HEK293 (cell line): ENCODE measurements around the gene FAAH.

Source experiments
- GLI2 ChIP-seq: fragments of 450-650 bp; formaldehyde crosslinking; IDR thresholded peaks from 2 replicates; pipeline ENCODE4; 2017; ENCODE audit warnings: missing biosample characterization, missing genetic modification characterization, low read depth, borderline replicate concordance
- GLI4 ChIP-seq: fragments of 450-650 bp; formaldehyde crosslinking; IDR thresholded peaks from 2 replicates; pipeline ENCODE4 v1.5.1; 2016; ENCODE audit warnings: missing biosample characterization, missing genetic modification characterization
- KLF8 ChIP-seq: fragments of 450-650 bp; formaldehyde crosslinking; IDR thresholded peaks from 2 replicates; pipeline ENCODE4 v1.5.1; 2016; ENCODE audit warnings: missing biosample characterization, missing genetic modification characterization
- MEIS1 ChIP-seq: sonication (generic); formaldehyde crosslinking; IDR thresholded peaks from 2 replicates; pipeline ENCODE4 v1.8.1; 2022; ENCODE audit warnings: missing genetic modification reagents, mild to moderate bottlenecking, borderline replicate concordance
- MYNN ChIP-seq: fragments of 450-650 bp; formaldehyde crosslinking; IDR thresholded peaks from 2 replicates; pipeline ENCODE4 v1.5.1; 2016; ENCODE audit warnings: missing biosample characterization, missing genetic modification characterization, borderline replicate concordance
- OSR2 ChIP-seq: fragments of 450-650 bp; formaldehyde crosslinking; IDR thresholded peaks from 2 replicates; pipeline ENCODE4 v1.5.1; 2016; ENCODE audit warnings: missing biosample characterization, missing genetic modification characterization
- SP3 ChIP-seq: fragments of 450-650 bp; formaldehyde crosslinking; IDR thresholded peaks from 2 replicates; pipeline ENCODE4 v1.5.1; 2016; ENCODE audit warnings: missing biosample characterization, missing genetic modification characterization
- ZBTB7A ChIP-seq: fragments of 450-650 bp; formaldehyde crosslinking; IDR thresholded peaks from 2 replicates; pipeline ENCODE4 v1.5.1; 2016; ENCODE audit warnings: low read depth, missing biosample characterization, missing genetic modification characterization
- ZBTB8A ChIP-seq: fragments of 450-650 bp; formaldehyde crosslinking; IDR thresholded peaks from 2 replicates; pipeline ENCODE4 v1.5.1; 2016; ENCODE audit warnings: missing biosample characterization, missing genetic modification characterization
- ZNF10 ChIP-seq: fragments of 450-650 bp; formaldehyde crosslinking; IDR thresholded peaks from 2 replicates; pipeline ENCODE4 v1.5.1; 2017; ENCODE audit warnings: missing biosample characterization, missing genetic modification characterization
- ZNF114 ChIP-seq: fragments of 450-650 bp; formaldehyde crosslinking; IDR thresholded peaks from 2 replicates; pipeline ENCODE4 v1.5.0; 2017; ENCODE audit warnings: missing biosample characterization, missing genetic modification characterization
- ZNF140 ChIP-seq: fragments of 450-650 bp; formaldehyde crosslinking; IDR thresholded peaks from 2 replicates; pipeline ENCODE4 v1.5.1; 2016; ENCODE audit warnings: missing biosample characterization, missing genetic modification characterization
- ZNF202 ChIP-seq: fragments of 450-650 bp; formaldehyde crosslinking; IDR thresholded peaks from 2 replicates; pipeline ENCODE4 v1.5.1; 2016; ENCODE audit warnings: missing biosample characterization, missing genetic modification characterization, borderline replicate concordance
- ZNF248 ChIP-seq: fragments of 450-650 bp; formaldehyde crosslinking; IDR thresholded peaks from 2 replicates; pipeline ENCODE4 v1.5.1; 2017; ENCODE audit warnings: missing biosample characterization, missing genetic modification characterization
- ZNF311 ChIP-seq: fragments of 450-650 bp; formaldehyde crosslinking; IDR thresholded peaks from 2 replicates; pipeline ENCODE4 v1.5.1; 2017; ENCODE audit warnings: missing biosample characterization, missing genetic modification characterization, borderline replicate concordance
- ZNF324 ChIP-seq: fragments of 450-650 bp; formaldehyde crosslinking; IDR thresholded peaks from 2 replicates; pipeline ENCODE4 v1.5.1; 2016; ENCODE audit warnings: missing biosample characterization, missing genetic modification characterization
- ZNF350 ChIP-seq: fragments of 450-650 bp; formaldehyde crosslinking; IDR thresholded peaks from 2 replicates; pipeline ENCODE4 v1.5.0; 2017; ENCODE audit warnings: missing biosample characterization, mild to moderate bottlenecking, missing genetic modification characterization
- ZNF404 ChIP-seq: fragments of 450-650 bp; formaldehyde crosslinking; IDR thresholded peaks from 2 replicates; pipeline ENCODE4 v1.5.1; 2017; ENCODE audit warnings: missing biosample characterization, missing genetic modification characterization
- ZNF426 ChIP-seq: fragments of 450-650 bp; formaldehyde crosslinking; IDR thresholded peaks from 2 replicates; pipeline ENCODE4 v1.5.1; 2017; ENCODE audit warnings: missing biosample characterization, missing genetic modification characterization, mild to moderate bottlenecking, inconsistent platforms, moderate library complexity
- ZNF501 ChIP-seq: fragments of 450-650 bp; formaldehyde crosslinking; IDR thresholded peaks from 2 replicates; pipeline ENCODE4 v1.5.1; 2016; ENCODE audit warnings: missing biosample characterization, missing genetic modification characterization
- ZNF530 ChIP-seq: fragments of 450-650 bp; formaldehyde crosslinking; IDR thresholded peaks from 2 replicates; pipeline ENCODE4 v1.5.1; 2016; ENCODE audit warnings: low read depth, missing biosample characterization, missing genetic modification characterization
- ZNF544 ChIP-seq: fragments of 450-650 bp; formaldehyde crosslinking; IDR thresholded peaks from 2 replicates; pipeline ENCODE4 v1.5.0; 2017; ENCODE audit warnings: missing biosample characterization, missing genetic modification characterization
- ZNF600 ChIP-seq: fragments of 450-650 bp; formaldehyde crosslinking; IDR thresholded peaks from 2 replicates; pipeline ENCODE4 v1.5.1; 2016; ENCODE audit warnings: missing biosample characterization, missing genetic modification characterization
- ZNF610 ChIP-seq: fragments of 450-650 bp; formaldehyde crosslinking; IDR thresholded peaks from 2 replicates; pipeline ENCODE4 v1.5.1; 2016; ENCODE audit warnings: missing biosample characterization, missing genetic modification characterization, borderline replicate concordance
- ZNF629 ChIP-seq: fragments of 450-650 bp; formaldehyde crosslinking; IDR thresholded peaks from 2 replicates; pipeline ENCODE4 v1.5.1; 2017; ENCODE audit warnings: missing biosample characterization, missing genetic modification characterization
- ZNF677 ChIP-seq: fragments of 450-650 bp; IDR thresholded peaks from 2 replicates; pipeline ENCODE4 v1.5.0; 2018; ENCODE audit warnings: missing biosample characterization, mild to moderate bottlenecking, missing genetic modification characterization, moderate library complexity
- ZNF76 ChIP-seq: fragments of 450-650 bp; formaldehyde crosslinking; IDR thresholded peaks from 2 replicates; pipeline ENCODE4; 2016; ENCODE audit warnings: low read depth, missing biosample characterization, missing genetic modification characterization, borderline replicate concordance
- ZNF843 ChIP-seq: fragments of 450-650 bp; formaldehyde crosslinking; IDR thresholded peaks from 2 replicates; pipeline ENCODE4 v1.5.1; 2016; ENCODE audit warnings: missing biosample characterization, missing genetic modification characterization
- TF ChIP-seq, protein P1 (sequence below): fragments of 450-650 bp; formaldehyde crosslinking; IDR thresholded peaks from 2 replicates; pipeline ENCODE4 v1.5.1; 2016; ENCODE audit warnings: missing biosample characterization, missing genetic modification characterization
- TF ChIP-seq, protein P2 (sequence below): sonication (generic); formaldehyde crosslinking; IDR thresholded peaks from 2 replicates; pipeline ENCODE4 v1.8.1; 2022; ENCODE audit warnings: mild to moderate bottlenecking, moderate library complexity, missing genetic modification reagents
- TF ChIP-seq, protein P3 (sequence below): fragments of 450-650 bp; formaldehyde crosslinking; IDR thresholded peaks from 2 replicates; pipeline ENCODE4; 2016; ENCODE audit warnings: missing biosample characterization, missing genetic modification characterization
- TF ChIP-seq, protein P4 (sequence below): fragments of 450-650 bp; formaldehyde crosslinking; IDR thresholded peaks from 2 replicates; pipeline ENCODE4 v1.5.1; 2017; ENCODE audit warnings: missing biosample characterization, mild to moderate bottlenecking, missing genetic modification characterization, moderate library complexity
- TF ChIP-seq, protein P5 (sequence below): fragments of 450-650 bp; formaldehyde crosslinking; IDR thresholded peaks from 2 replicates; pipeline ENCODE4 v1.5.0; 2017; ENCODE audit warnings: missing biosample characterization, missing genetic modification characterization, borderline replicate concordance

FAAH gene

DNA sequence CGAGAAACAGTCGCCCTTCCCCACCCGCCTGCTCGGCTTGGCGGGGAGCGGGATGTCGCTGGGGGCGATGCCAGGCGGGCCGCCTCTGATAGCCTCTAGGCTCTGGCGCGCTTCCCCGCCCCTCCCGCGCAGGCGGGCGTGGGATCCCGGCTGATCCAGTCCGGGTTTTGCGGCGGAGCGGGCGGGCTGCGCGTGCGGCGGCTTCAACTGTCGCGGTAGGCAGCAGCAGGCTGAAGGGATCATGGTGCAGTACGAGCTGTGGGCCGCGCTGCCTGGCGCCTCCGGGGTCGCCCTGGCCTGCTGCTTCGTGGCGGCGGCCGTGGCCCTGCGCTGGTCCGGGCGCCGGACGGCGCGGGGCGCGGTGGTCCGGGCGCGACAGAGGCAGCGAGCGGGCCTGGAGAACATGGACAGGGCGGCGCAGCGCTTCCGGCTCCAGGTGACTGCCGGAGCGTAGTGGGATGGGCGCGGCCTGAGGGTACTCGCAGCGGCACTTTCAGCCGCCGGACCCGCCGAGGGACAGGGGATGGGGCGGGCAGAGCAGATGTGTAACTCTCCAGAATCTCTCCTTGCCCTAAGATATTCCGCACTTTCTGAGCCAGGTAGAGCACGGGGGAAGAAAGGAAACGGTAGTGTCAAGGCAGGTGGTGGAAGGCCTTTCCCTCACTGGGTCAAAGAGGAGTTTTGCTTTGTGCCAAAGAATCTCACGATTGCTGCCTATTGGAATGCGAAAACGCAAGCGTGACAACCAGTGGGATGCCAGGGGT lies at the start of gene FAAH (continued):
- TF ChIP-seq, protein P1, sequence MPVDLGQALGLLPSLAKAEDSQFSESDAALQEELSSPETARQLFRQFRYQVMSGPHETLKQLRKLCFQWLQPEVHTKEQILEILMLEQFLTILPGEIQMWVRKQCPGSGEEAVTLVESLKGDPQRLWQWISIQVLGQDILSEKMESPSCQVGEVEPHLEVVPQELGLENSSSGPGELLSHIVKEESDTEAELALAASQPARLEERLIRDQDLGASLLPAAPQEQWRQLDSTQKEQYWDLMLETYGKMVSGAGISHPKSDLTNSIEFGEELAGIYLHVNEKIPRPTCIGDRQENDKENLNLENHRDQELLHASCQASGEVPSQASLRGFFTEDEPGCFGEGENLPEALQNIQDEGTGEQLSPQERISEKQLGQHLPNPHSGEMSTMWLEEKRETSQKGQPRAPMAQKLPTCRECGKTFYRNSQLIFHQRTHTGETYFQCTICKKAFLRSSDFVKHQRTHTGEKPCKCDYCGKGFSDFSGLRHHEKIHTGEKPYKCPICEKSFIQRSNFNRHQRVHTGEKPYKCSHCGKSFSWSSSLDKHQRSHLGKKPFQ (tag by site-specific recombination): no peak
- TF ChIP-seq ZNF426 (no peak), SP3 (tag by site-specific recombination) (peak; percentile 76), MEIS1 (CRISPR knock-in tag) (no peak), ZNF324 (0 out of 2 replicates have a peak, but pooled peaks have one; percentile 72), ZNF140 (tag by site-specific recombination) (0 out of 2 replicates have a peak, but pooled peaks have one; percentile 22), ZNF10 (tag by site-specific recombination) (peak; percentile 64), ZBTB7A (peak; percentile 75; the same call in 1 of the 2 replicates), GLI4 (tag by site-specific recombination) (no peak), ZNF544 (tag by site-specific recombination) (no peak), ZNF530 (no peak), ZNF610 (no peak), ZNF350 (no peak), ZNF404 (no peak), ZNF76 (peak; percentile 49; the same call in 1 of the 2 replicates), ZNF677 (tag by site-specific recombination) (peak; percentile 58; the same call in 1 of the 2 replicates), ZNF248 (tag by site-specific recombination) (no peak), KLF8 (tag by site-specific recombination) (peak; percentile 92), ZNF114 (tag by site-specific recombination) (no peak), ZNF311 (tag by site-specific recombination) (no peak), ZNF843 (tag by site-specific recombination) (no peak; the same call in 1 of the 2 replicates), ZNF629 (tag by site-specific recombination) (peak; percentile 42; the same call in 1 of the 2 replicates), ZNF202 (tag by site-specific recombination) (no peak), ZNF600 (tag by site-specific recombination) (peak; percentile 79), MYNN (tag by site-specific recombination) (no peak), OSR2 (tag by site-specific recombination) (0 out of 2 replicates have a peak, but pooled peaks have one; percentile 29), GLI2 (tag by site-specific recombination) (no peak), ZBTB8A (tag by site-specific recombination) (peak; percentile 59), ZNF501 (tag by site-specific recombination) (peak; percentile 54; the same call in 1 of the 2 replicates)
- TF ChIP-seq, protein P2, sequence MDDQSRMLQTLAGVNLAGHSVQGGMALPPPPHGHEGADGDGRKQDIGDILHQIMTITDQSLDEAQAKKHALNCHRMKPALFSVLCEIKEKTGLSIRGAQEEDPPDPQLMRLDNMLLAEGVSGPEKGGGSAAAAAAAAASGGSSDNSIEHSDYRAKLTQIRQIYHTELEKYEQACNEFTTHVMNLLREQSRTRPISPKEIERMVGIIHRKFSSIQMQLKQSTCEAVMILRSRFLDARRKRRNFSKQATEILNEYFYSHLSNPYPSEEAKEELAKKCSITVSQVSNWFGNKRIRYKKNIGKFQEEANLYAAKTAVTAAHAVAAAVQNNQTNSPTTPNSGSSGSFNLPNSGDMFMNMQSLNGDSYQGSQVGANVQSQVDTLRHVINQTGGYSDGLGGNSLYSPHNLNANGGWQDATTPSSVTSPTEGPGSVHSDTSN (CRISPR knock-in tag): no peak
- TF ChIP-seq, protein P3, sequence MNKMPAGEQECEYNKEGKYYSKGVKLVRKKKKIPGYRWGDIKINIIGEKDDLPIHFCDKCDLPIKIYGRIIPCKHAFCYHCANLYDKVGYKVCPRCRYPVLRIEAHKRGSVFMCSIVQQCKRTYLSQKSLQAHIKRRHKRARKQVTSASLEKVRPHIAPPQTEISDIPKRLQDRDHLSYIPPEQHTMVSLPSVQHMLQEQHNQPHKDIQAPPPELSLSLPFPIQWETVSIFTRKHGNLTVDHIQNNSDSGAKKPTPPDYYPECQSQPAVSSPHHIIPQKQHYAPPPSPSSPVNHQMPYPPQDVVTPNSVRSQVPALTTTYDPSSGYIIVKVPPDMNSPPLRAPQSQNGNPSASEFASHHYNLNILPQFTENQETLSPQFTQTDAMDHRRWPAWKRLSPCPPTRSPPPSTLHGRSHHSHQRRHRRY (tag by site-specific recombination): no peak
- TF ChIP-seq, protein P4, sequence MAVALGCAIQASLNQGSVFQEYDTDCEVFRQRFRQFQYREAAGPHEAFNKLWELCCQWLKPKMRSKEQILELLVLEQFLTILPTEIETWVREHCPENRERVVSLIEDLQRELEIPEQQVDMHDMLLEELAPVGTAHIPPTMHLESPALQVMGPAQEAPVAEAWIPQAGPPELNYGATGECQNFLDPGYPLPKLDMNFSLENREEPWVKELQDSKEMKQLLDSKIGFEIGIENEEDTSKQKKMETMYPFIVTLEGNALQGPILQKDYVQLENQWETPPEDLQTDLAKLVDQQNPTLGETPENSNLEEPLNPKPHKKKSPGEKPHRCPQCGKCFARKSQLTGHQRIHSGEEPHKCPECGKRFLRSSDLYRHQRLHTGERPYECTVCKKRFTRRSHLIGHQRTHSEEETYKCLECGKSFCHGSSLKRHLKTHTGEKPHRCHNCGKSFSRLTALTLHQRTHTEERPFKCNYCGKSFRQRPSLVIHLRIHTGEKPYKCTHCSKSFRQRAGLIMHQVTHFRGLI (tag by site-specific recombination): peak; percentile 57; the same call in 1 of the 2 replicates
- TF ChIP-seq, protein P5, sequence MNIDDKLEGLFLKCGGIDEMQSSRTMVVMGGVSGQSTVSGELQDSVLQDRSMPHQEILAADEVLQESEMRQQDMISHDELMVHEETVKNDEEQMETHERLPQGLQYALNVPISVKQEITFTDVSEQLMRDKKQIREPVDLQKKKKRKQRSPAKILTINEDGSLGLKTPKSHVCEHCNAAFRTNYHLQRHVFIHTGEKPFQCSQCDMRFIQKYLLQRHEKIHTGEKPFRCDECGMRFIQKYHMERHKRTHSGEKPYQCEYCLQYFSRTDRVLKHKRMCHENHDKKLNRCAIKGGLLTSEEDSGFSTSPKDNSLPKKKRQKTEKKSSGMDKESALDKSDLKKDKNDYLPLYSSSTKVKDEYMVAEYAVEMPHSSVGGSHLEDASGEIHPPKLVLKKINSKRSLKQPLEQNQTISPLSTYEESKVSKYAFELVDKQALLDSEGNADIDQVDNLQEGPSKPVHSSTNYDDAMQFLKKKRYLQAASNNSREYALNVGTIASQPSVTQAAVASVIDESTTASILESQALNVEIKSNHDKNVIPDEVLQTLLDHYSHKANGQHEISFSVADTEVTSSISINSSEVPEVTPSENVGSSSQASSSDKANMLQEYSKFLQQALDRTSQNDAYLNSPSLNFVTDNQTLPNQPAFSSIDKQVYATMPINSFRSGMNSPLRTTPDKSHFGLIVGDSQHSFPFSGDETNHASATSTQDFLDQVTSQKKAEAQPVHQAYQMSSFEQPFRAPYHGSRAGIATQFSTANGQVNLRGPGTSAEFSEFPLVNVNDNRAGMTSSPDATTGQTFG (tag by site-specific recombination): peak; percentile 67; the same call in 1 of the 2 replicates
